ENCODE measurements around the gene OTOP1. TPM values are rescaled to one million over a fixed set of nuclear protein-coding genes. Genes with fewer than 3 reads are reported as not detected.
"Not testable (repeated sequence)": the region's sequence is repeated elsewhere in the genome, so short reads cannot be mapped to it uniquely, and the experiment has no call there.

OTOP1 gene
- total RNA-seq, 4 donors from 2014 or later, result not detected

DNA sequence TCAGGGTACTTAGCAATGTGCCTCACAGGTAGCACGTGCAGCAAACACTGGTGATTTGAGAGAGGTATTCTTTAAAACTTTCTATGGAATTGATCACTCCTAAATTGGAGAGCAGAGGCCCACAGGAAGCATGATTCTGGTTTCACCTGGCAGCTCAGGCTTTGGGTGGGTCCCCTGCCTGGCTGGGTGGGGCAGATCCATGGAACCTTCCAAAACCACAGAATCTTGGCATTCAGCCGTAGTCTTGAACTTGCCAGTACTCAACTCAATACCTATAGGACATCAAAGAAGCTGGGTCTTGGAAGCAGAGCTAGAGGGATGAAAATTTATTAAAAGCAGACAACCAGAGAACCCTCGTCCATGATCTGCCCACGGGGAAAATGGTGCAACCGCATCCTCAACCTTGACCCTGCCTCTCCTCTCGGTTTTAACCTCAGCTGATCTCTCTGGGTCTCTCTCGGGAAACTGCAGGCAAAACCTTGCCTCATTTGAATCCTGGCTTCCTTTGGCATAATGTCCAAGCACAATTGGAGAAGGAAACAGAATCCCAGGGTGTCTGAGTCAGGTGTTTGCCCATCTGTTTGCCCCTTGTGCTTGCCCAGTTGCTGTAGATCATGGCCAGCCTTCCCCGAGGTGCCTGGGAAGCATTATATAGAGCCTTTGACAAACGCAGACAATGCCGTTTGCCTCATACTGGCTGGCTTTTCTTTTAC, 22.9 kb downstream of the OTOP1 start:
- DNase-seq (ENCODE audit: low spot score in 2 of 2), result no peak
- 62 to 65% methylated on average over 10 of the region's 10 CpGs for WGBS, 2 donors
- no peaks in the 10 kb centered on the region for H3K4me1 ChIP-seq
- H3K27me3 ChIP-seq, result no peaks in the 10 kb centered on the region
- no peak overlapping the region for H3K4me3 ChIP-seq
- no peaks in the 10 kb centered on the region for H3K9me3 ChIP-seq
- TF ChIP-seq, protein P1, sequence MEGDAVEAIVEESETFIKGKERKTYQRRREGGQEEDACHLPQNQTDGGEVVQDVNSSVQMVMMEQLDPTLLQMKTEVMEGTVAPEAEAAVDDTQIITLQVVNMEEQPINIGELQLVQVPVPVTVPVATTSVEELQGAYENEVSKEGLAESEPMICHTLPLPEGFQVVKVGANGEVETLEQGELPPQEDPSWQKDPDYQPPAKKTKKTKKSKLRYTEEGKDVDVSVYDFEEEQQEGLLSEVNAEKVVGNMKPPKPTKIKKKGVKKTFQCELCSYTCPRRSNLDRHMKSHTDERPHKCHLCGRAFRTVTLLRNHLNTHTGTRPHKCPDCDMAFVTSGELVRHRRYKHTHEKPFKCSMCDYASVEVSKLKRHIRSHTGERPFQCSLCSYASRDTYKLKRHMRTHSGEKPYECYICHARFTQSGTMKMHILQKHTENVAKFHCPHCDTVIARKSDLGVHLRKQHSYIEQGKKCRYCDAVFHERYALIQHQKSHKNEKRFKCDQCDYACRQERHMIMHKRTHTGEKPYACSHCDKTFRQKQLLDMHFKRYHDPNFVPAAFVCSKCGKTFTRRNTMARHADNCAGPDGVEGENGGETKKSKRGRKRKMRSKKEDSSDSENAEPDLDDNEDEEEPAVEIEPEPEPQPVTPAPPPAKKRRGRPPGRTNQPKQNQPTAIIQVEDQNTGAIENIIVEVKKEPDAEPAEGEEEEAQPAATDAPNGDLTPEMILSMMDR (IDR thresholded peaks at IDR 0.05), result no peak
- TF ChIP-seq EP300 (IDR thresholded peaks at IDR 0.05) (no peak), POLR2A (IDR thresholded peaks at IDR 0.05) (no peak)
- H3K27ac ChIP-seq, result no peak overlapping the region
- no peaks in the 10 kb centered on the region for H3K36me3 ChIP-seq

DNA sequence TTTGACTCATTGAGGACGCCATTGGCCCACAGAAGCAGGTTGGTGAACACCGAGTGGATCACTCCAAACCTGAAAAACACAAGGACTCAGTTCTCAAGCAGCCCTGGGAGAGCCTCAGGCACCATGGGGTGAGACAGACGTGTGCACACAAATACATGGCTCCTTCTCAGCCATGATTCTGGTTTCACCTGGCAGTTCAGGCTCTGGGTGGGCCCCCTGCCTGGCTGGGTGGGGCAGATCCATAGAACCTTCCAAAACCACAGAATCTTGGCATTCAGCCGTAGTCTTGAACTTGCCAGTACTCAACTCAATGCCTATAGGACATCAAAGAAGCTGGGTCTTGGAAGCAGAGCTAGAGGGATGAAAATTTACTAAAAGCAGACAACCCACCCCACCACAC, 24.2 kb downstream of the OTOP1 start:
- Histone ChIP-seq H3K9me3 (no peaks in the 10 kb centered on the region), H3K4me1 (no peaks in the 10 kb centered on the region), H3K27ac (no peak overlapping the region), H3K36me3 (no peaks in the 10 kb centered on the region), H3K27me3 (no peaks in the 10 kb centered on the region), H3K4me3 (no peak overlapping the region)
- 70 to 81% methylated on average over 4 of the region's 4 CpGs for WGBS, 2 donors
- no peak for DNase-seq (ENCODE audit: low spot score in 2 of 2)
- TF ChIP-seq, protein P1 (IDR thresholded peaks at IDR 0.05), result no peak
- TF ChIP-seq POLR2A (IDR thresholded peaks at IDR 0.05) (no peak), EP300 (IDR thresholded peaks at IDR 0.05) (no peak)

DNA sequence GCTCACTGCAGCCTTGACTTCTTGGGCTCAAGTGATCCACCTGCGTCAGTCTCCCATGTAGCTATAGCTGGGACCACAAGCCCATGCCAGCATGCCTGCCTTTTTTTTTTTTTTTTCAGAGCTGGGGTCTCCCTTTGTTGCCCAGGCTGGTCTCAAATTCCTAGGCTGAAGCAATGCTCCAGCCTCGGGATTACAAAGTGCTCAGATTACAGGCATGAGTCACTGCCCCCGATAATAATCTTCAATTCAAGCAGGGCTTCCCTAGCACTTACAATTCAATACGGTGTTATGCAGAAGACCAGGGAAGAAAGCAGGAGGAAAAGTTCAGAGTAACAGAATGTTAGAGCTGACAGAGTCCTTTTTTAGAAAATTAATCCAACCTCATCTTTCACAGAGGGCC, 26.1 kb downstream of the OTOP1 start:
- WGBS, 2 donors, result 37 to 49% methylated on average over 4 of the region's 4 CpGs
- no peak for DNase-seq (ENCODE audit: low spot score in 2 of 2)
- H3K9me3 ChIP-seq, result no peaks in the 10 kb centered on the region
- no peaks in the 10 kb centered on the region for H3K27me3 ChIP-seq
- no peak for TF ChIP-seq POLR2A (IDR thresholded peaks at IDR 0.05)
- no peak for TF ChIP-seq EP300 (IDR thresholded peaks at IDR 0.05)
- TF ChIP-seq, protein P1 (IDR thresholded peaks at IDR 0.05), result no peak
- no peak overlapping the region for H3K4me3 ChIP-seq
- H3K4me1 ChIP-seq, result no peaks in the 10 kb centered on the region
- no peaks in the 10 kb centered on the region for H3K36me3 ChIP-seq
- no peak overlapping the region for H3K27ac ChIP-seq

DNA sequence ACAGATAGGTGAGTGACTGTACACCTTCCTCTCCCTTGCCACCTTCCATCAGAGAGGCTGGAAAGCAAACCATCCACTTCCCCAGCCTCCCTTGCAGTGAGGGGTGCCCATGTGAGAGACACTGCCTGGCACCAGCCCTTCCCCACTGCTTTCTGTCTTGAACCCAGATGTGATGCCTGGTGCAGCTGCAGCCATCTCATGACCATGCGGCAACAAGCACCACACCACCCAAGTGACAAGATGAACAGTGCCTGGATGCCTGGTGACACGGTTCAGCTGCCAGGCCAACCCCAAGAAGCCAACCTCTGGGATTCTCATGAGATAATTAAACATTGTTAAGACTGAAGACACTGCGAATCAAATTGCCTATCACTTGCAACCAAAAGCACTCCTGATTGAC, 31.4 kb downstream of the OTOP1 start:
- no peak for TF ChIP-seq EP300 (IDR thresholded peaks at IDR 0.05)
- TF ChIP-seq, protein P1 (IDR thresholded peaks at IDR 0.05), result no peak
- no peak for TF ChIP-seq POLR2A (IDR thresholded peaks at IDR 0.05)
- no peaks in the 10 kb centered on the region for H3K4me1 ChIP-seq
- H3K9me3 ChIP-seq, result no peaks in the 10 kb centered on the region
- DNase-seq (ENCODE audit: low spot score in 2 of 2), result no peak
- H3K36me3 ChIP-seq, result no peaks in the 10 kb centered on the region
- H3K27ac ChIP-seq, result no peak overlapping the region
- H3K4me3 ChIP-seq, result no peak overlapping the region
- H3K27me3 ChIP-seq, result no peaks in the 10 kb centered on the region
- WGBS, 2 donors, result 93 to 98% methylated on average over 3 of the region's 3 CpGs

DNA sequence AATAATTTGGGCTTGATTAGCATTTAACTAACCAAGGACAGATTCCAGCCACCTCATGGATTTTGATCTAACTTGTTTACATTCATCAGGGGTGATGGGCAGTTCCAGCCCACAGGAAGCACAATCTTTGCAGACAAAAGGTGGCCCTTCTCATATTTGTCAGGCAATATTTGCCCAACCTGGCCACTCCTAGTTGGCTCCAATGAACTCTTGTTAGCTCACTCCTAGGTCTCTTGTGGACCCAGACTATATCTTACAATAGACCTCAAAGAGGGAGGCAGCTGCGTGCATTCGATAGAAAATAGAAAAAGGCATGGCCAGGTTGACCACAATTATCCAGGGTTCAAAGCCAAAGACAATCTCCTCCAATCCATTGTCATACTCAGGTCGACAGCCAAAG, 38.2 kb downstream of the OTOP1 start:
- H3K27ac ChIP-seq; DNase-seq (ENCODE audit: low spot score in 2 of 2); H3K4me1 ChIP-seq; H3K4me3 ChIP-seq; H3K36me3 ChIP-seq; H3K9me3 ChIP-seq; H3K27me3 ChIP-seq: not testable (repeated sequence)
- 87% methylated on average over 3 of the region's 3 CpGs for WGBS, 2 donors

DNA sequence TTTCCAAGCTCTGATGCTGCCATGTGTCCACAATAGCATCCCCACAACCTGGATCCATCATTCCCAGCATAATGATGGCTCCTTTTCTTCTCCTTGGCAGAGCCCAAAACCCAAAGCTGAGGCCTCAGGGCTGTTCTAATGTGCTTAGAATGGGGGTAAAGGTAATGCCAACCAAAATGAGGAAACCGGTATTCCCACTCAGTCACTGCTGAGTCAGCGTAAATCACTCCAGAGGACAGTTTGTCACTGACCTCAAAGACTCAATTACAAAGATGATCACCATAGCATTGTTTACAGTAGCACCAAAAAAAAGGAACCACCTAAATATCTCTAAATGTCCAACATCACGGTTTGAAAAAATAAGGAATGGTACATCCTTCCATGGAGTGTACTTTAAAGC, 41.2 kb downstream of the OTOP1 start:
- Histone ChIP-seq H3K4me1 (no peaks in the 10 kb centered on the region), H3K9me3 (no peaks in the 10 kb centered on the region), H3K36me3 (no peaks in the 10 kb centered on the region), H3K27ac (no peak overlapping the region), H3K4me3 (no peak overlapping the region), H3K27me3 (no peaks in the 10 kb centered on the region)
- WGBS, 2 donors, result 74 to 75% methylated on average over 3 of the region's 3 CpGs
- TF ChIP-seq, protein P1 (IDR thresholded peaks at IDR 0.05), result no peak
- TF ChIP-seq POLR2A (IDR thresholded peaks at IDR 0.05), result no peak
- no peak for TF ChIP-seq EP300 (IDR thresholded peaks at IDR 0.05)
- no peak for DNase-seq (ENCODE audit: low spot score in 2 of 2)
